GM19324 (cell line): ENCODE data around the gene HHAT.
"Not testable (repeated sequence)": the region's sequence is repeated elsewhere in the genome, so short reads cannot be mapped to it uniquely, and the experiment has no call there.

Source experiments
- ATAC-seq: cut with Tn5 transposase; IDR thresholded peaks from one replicate; pipeline ENCODE4 v1.9.1; 2021; ENCODE audit warnings: mild to moderate bottlenecking, moderate library complexity; ENCODE audit not compliant: unreplicated experiment, low FRiP score

Gene HHAT

DNA sequence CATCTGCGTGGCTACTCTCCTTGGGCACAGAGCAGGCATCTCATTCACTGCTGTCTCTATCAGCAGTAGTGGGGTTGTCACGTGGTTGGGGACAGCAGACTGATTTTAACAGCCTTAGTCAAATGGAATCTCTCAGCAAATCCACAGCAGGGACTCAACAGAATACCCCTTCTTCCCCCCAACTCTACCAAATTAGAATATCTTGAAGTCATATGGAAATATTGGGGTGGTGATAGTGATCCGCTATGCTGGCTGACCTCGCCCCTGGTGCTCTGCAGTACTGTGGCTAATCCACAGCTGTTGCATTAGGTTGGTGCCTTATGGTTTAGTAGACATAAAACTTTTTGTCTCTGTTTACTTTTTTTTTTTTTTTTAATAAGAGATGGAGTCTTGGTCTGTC, 23.9 kb downstream of the HHAT start:
- no peak for ATAC-seq

DNA sequence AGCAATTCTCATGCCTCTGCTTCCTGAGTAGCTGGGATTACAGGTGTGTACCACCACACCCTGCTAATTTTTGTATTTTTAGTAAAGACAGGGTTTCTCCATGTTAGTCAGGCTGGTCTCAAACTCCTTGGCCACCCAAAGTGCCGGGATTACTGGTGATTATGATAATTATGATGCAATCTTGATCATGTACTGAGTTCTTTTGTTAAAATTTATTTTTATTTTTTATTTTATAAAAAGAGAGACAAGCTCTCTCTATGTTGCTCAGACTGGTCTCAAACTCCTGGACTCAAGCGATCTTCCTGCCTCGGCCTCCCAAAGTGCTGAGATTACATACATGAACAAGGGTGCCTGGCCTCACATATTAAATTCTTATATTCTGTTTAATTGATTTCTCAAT, 25.6 kb downstream of the HHAT start:
- ATAC-seq = not testable (repeated sequence)

DNA sequence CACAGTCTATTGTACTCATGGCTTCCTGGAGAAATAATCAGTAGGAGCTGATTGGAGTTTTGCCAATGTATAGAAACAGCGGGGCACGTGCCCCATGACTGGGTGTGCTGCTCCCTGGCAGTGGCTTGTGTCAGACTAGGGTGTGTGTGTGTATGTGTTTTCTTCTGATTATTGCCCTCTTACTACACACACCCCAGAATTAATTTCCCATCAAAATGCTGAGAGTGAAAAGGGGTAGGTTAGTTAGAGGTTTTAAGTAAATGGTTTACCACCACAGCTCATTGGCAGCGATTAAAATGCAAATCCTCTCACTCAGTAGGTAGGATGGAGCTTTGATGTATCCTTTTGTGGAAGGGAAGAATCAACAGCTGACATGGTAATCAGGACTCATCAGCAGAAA, 29.9 kb downstream of the HHAT start:
- no peak for ATAC-seq

DNA sequence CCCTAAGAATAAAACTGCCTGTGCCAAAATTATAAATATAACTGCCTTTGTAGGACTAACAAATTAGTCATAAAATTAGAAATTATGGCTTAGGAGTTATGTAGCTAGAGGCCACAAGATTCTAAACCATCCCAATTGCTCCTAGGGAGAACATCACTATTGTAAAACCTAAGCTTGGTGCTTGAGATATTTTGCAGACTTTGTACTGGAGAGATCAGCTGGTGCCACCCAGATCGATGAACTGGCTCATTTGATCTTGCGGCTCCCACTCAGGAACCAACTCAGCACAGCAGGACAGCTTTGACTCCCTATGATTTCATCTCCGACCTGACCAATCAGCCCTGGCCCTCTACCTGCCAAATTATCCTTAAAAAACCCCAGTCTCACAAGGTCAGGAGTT, 30.6 kb downstream of the HHAT start:
- ATAC-seq = no peak

DNA sequence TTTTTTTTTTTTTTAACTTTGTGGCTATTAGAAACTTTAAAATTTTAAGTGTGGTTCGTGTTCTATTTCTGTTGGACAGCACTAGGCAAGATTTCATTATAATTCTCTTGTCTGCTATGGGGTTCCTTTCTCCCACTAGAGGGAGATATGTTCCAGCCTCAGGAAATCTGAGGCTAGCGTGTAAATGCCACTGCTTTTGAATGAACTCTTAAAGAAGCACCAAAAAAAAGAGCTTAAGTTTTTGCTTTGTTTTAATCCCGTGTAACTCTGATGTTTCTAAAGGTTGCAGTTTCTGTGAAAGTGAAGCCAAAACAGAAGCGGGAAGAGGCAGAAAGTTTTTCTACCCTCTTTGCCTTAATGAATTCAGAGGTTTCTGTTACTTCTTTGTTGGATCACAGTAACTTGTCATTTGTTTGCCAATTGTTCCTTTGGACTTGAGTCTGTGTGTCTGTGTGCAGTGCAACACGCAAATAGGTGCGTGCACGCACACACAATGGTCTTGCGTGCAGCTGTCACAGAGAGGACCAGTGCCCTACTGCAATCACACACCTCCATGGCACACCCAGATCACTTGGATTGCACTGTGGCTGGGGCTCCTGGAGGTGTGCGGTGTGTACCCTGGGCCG, 32.3 kb downstream of the HHAT start:
- ATAC-seq = no peak

DNA sequence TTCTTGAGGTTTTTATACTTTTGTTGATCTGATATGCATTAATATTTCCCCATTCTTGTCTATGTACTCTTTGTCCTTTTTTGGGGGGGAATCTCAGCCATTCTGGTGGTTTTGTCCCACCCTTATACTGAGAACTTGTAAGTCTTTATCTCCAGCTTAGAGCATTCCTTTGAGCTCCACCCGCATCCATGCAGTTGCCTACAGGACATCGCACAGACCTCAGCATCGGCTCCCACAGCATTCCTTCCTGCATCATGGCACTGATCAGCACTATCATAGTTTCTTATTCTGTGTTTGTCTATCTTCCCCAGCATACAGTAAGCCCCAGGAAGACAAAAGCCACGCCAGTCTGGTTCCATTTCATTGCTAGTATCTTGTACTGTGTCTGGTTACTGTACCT, 33.0 kb downstream of the HHAT start:
- ATAC-seq = no peak

DNA sequence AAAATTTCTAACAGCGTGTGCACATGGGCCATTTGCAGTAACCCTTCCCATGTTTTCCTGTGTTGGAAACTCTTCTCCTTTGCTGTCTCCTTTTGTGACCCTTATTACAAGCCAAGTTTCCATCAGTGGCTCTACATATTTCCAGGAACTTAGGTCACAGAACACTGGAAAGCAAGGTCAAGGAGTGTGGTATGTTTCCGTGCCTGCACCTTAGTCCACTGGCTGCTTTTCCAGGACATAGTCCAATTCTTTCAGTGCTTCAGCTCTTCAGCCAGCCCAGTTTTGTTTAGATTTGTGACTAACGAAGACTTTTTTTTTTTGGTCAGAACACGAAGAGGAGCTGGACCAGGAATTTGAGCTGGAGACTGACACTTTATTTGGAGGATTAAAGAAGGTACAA, 33.8 kb downstream of the HHAT start:
- no peak for ATAC-seq

DNA sequence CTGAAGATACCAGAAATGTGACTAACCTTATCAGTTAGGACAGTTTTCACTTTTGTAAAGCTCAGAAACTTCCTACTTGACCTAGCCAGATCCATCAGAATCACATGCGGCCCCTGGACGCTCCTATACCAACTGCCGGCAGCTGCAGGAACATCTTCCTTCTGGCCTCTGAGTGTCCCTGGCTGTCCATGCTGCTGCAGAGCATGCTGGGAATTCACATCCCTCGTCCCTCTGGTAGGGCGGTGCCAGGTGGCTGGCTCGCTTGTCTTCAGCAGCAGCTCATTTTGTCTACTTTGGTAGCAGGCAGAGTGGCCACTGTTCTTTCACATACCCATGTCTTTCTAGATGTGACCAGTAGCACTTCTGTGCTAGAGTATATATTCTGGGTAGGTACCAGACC, 34.4 kb downstream of the HHAT start:
- no peak for ATAC-seq

DNA sequence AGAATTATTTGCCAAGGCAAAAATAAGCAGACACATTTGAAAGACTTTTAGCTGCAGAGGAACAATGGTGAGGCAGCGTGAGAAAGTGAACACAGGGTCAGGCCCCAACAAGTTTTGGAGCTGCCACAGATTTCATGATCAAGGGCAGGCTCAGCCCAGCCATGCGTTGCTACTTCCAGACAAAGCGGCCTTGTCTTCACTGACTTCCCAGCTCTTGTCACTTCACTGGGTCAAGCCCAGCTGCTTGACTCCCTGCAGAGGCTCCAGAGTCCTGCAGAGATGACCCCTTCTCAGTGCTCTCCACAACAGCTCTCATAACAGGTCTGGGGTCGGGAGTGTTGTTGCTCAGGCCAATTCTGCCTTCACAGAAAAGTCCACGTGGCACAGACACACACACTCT, 35.8 kb downstream of the HHAT start:
- ATAC-seq = no peak

DNA sequence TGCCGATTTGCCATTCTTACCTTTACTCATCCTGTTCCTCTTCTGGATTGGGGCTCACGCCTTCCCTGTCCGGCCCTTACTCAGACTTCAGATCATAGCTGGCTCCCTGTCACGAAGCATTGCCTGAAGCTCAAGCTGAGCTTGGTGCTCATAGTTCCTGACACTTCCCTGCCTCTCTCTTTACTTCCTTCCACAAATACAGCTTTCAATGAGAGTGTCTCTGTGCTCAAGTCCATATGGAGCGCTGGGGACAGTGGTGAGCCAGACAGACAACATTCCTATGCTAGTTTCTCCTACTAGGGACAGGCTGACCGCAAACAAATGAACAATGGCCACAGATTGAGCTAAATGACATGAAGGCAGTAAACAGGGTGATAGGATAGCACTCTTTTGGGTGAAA, 38.1 kb downstream of the HHAT start:
- no peak for ATAC-seq

DNA sequence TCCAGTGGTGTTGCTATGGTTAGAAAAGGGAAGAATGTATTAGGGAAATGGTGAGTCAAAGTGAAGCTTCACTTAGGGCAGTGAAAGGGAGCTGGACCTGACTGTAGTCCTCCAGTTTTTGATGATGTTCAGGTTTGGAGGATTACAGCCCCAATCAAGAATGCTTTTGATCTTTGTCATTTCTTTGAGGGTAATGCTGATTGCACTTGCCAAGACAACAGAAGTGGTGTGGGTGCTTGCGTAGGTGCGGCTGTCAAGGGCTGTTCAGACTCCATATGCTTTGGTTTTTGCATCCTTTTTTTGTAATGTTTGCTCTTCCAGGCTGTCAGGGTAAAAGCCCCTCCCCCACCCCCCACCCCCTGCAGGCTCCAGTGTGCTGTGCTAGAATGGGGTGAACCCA, 38.9 kb downstream of the HHAT start:
- no peak for ATAC-seq

DNA sequence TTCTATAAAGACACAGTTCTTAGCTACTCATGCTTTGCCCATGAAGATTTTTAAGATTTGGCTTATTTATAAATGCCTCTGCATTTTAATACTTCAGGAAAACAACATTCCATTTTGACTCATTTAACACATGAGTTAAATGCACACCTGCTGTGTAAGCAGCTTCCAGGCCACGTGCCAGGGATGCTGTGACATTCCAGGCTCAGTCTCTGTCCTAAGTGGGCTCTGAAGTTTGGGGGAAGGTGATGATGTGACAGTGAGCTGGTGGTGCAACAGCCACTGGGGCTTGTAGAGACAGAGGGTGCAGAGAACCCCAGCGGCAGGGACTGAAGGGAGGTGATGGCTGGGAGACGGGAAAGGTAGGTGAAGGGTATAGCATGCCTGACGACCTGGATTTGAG, 40.7 kb downstream of the HHAT start:
- ATAC-seq = no peak

DNA sequence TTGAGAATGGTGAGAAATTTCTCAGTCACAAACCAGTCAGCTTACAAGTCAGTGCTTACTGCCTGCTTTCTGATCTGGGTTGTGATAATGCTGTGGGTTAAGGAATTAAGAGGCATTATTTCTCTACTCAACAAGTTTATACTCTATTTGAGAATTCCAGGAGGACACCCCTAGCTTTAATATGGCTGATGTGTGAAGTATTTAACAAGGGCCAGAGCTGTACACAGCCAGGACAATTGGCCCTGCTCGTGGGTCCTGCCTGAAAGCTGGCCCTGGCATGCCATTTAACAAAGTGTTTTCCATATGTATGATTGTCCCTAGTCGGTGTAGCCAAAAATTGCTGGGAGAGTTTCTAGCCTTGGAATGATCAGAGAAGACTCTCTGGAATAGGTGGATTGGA, 43.2 kb downstream of the HHAT start:
- ATAC-seq = no peak

DNA sequence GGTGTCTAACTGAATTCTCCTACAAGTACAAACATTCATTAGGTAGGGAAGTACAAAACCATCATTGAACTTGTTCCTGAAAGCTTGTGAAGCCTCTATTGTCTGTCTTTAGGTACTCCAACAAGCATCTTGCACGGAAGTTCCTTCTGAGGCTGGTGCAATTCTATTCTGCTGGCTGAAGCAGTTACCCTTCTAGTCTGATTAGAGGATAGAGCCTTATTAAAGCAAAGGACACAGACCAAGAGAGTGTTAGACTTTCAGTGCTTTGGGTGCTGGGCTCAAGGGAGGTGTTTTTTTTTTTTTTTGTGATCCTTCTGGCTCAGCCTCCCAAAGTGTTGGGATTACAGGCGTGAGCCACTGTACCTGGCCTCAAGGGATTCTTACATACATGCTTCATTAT, 43.8 kb downstream of the HHAT start:
- ATAC-seq = no peak

DNA sequence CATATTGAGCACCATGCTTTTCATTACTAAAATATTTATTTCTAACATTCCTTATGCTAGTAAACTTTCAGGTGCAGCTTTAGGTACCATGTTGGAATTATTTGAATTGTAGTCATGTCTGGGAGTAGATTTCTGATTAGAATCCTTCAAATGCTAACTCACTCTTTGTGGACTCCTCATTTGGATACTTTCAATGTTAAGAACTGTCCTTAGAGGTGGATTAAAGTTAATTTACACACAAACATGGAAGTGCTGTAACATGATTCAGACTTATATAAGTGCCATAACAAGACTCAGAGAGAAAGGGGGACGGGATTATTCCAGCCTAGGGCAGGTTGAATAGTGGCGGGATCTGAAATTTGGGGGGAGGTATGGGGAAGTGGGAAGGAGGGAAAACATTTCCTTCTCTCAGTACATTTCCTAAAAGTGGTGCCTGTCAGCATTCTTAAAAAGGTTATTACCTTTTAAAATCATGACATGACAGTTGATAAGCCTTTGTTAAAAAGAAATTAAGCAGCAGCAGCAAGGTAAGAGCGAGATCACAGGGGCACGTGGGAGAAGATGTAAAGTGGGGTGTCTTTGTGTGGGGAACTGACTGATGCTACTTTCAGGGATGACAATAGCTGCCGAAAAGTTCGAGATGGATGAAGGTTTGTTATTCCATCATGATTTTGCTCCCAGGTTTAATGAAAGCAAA, 44.4 kb downstream of the HHAT start:
- no peak for ATAC-seq

DNA sequence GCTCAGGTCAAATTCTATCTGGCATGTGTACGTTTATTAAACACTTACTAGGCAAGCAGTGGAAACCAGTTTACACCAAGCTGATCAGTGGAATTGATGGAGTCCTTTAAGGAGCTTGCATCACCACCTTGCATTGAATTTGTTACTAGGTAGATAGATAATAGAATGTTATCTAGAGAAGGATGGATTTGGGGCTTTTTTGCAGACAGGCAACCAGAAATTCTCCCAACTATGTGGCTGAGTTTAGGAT, 44.9 kb downstream of the HHAT start:
- ATAC-seq = no peak

DNA sequence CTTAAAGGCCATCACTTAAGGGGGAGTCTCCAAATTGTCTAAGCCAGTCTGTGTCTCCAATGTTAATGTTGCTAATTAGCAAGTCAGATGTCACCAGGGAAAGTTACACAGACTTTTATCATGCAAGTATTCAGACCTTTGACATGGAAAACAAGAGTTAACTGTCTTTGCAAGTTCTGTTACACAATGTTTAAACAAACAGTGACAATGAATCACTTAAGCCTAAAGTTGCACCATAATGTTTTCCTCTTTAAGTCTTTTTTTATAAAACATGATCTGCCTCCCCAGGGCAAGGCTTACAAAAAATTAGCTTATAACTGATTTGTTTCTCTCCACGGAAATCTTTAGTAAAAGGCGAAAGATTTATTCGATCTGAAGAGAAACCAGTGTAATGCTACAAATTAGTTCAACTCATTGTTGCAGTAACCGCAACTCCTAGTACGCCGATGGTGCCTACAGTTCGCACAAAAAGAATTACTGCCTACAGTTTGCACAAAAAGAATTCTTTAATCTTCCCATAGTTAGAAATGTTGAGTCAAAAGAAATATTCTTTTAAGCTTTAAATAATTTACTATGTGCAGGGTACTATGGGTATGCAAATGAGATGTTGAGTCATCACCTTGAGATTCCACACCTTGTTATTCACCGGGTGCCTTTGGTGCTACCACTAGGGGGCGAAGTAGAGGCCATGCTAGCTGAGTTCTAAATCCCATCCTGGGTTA, 45.3 kb downstream of the HHAT start:
- peak; percentile 58 for ATAC-seq

DNA sequence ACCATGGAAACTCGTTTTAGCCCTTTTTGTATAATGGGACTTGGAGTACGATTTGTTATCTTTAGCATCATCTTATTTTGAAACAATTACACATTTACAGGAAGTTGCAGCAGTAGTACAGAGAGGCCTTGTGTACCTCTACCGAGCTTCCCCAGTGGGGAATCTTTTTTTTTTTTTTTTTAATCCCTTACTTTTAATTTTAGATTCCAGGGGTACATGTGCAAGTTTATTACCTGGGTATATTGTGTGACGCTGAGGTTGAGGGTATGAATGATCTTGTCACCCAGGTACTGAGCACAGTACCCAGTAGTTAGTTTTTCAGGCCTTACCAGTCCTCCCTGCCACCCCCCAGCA, 45.9 kb downstream of the HHAT start:
- no peak for ATAC-seq

DNA sequence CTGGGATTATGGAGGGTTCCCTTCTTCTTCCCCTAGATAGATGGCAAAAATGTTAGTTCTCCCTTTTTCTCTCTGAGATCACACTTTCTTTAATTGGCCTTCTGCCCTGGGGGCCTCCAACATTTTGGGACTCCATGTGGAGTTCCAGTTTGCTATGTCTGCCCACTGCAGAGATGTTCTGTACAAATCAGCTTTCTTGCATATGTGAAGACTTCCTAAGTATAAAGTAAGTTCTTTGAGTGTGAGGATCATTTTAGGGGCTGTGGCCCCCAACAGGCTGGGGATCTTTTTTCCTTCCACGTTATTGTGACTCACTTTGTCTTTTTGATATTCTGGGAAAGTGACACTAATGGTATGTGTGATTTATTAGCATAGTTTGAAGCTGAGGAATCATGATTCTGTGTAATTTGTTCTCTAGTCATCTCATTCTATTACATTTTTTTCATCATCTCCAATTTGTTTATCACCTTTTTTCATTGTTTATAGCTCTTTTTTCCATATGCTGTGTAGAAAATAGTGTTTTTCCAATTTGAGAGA, 48.2 kb downstream of the HHAT start:
- ATAC-seq = no peak

DNA sequence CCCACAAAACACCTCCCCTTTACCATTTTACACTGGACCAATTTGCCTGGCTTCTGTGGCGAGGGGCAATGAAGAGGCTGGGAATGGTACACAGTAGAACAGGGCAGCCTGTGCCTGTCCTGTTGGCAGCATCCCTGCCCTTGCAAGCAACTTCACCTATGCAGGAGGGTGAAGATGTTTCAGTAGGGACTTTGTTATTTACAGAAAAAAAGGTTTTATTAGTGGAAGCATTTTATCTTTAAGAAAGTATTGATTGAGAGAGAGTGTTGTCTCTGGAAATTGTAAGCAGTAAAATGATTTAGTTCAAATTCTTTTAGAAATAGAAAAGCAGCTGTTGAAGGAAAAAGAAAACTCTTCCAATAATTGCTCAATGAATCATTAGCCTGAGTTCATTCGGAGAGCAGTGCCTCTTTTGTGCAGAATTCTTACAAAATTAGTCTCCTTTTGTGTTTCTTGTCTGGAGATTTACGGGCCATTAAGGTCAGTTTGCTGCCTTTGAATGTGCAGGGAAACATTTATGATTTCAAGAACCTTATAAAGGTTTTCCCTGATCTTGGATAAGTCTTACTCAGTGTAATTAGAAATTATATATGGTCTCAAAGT, 49.1 kb downstream of the HHAT start:
- no peak for ATAC-seq

DNA sequence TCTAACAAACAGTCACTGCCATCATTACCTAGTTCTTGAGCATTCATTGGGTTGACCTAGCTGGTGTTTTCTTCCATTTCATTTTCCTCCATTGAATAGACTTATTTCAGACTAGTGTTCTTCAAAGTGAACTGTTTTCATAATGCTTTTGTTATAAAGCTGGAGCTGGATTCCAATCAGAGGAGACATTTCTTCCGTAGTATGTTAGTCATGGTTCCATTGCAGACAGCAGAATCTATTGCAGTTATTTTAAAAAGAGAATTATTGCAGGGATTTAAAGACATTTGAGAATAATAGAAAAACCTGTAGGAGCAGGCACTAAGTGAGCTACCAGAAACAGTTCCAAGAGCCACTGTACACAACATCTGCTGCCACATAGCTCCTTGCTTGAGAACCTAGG, 50.0 kb downstream of the HHAT start:
- no peak for ATAC-seq

DNA sequence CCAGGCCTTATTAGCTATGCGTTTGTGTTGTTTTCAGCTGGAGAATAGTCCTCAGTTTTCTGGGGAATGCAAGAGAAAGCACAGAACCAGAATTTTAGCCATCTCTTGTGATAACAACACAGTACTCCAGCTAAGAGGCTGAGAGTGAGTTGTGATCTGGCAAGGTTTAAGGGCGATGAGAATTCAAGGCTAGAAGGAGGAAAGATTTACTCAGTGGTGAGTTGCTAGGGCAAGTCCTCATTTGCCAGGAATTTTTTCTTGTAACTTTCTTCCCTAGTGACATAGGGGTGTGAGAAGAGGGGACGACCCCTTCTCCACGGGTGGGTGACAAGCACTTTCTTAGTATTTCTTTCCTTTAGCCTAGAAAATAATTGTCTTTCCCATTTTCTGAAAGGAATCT, 53.2 kb downstream of the HHAT start:
- ATAC-seq = no peak
